HG02588 (cell line): ENCODE results near the gene HTRA1.

Source experiments
- ATAC-seq: cut with Tn5 transposase; IDR thresholded peaks from one replicate; pipeline ENCODE4 v1.9.1; 2021; ENCODE audit warnings: mild to moderate bottlenecking, moderate library complexity; ENCODE audit not compliant: unreplicated experiment

HTRA1 gene

GRCh38 chr10:122493761-122494160 lies 32.4 kb downstream of the HTRA1 start:
- ATAC-seq = no peak

- ATAC-seq = no peak
Measured at GRCh38 chr10:122494173-122494820, 32.9 kb downstream of the HTRA1 start.

GRCh38 chr10:122494833-122495232 lies 33.5 kb downstream of the HTRA1 start:
- no peak for ATAC-seq

- no peak for ATAC-seq
Measured at GRCh38 chr10:122495406-122496340, 34.3 kb downstream of the HTRA1 start.

- ATAC-seq = no peak
Measured at GRCh38 chr10:122497241-122497640, 35.9 kb downstream of the HTRA1 start.

- ATAC-seq = no peak
Measured at GRCh38 chr10:122498521-122498920, 37.2 kb downstream of the HTRA1 start.

GRCh38 chr10:122499012-122499411 lies 37.7 kb downstream of the HTRA1 start:
- ATAC-seq = no peak

- no peak for ATAC-seq
Measured at GRCh38 chr10:122499491-122499941, 38.2 kb downstream of the HTRA1 start.

- ATAC-seq = no peak
Measured at GRCh38 chr10:122500194-122500593, 38.8 kb downstream of the HTRA1 start.

- no peak for ATAC-seq
Measured at GRCh38 chr10:122500726-122501125, 39.4 kb downstream of the HTRA1 start.

GRCh38 chr10:122503012-122503411 lies 41.7 kb downstream of the HTRA1 start:
- ATAC-seq = no peak

GRCh38 chr10:122503886-122504609 lies 42.7 kb downstream of the HTRA1 start:
- no peak for ATAC-seq

GRCh38 chr10:122504610-122504950 lies 43.2 kb downstream of the HTRA1 start:
- ATAC-seq = no peak

- ATAC-seq = no peak
Measured at GRCh38 chr10:122505011-122505410, 43.7 kb downstream of the HTRA1 start.

GRCh38 chr10:122505885-122506645 lies 44.7 kb downstream of the HTRA1 start:
- no peak for ATAC-seq

GRCh38 chr10:122507616-122508015 lies 46.3 kb downstream of the HTRA1 start:
- no peak for ATAC-seq

- ATAC-seq = no peak
Measured at GRCh38 chr10:122508021-122508420, 46.7 kb downstream of the HTRA1 start.

- no peak for ATAC-seq
Measured at GRCh38 chr10:122509323-122509722, 48.0 kb downstream of the HTRA1 start.

GRCh38 chr10:122510326-122510725 lies 49.0 kb downstream of the HTRA1 start:
- ATAC-seq = no peak

- no peak for ATAC-seq
Measured at GRCh38 chr10:122510736-122511135, 49.4 kb downstream of the HTRA1 start.

- no peak for ATAC-seq
Measured at GRCh38 chr10:122513053-122513452, 51.7 kb downstream of the HTRA1 start.
